HG03196 (cell line): Measurements from ENCODE around the gene TENM4.

ENCODE experiments used
- ATAC-seq: cut with Tn5 transposase; IDR thresholded peaks from one replicate; pipeline ENCODE4 v1.9.1; 2021; ENCODE audit not compliant: unreplicated experiment

Gene TENM4

GRCh38 chr11:78952175-78952574 is 488.7 kb downstream of the TENM4 start:
- no peak for ATAC-seq

GRCh38 chr11:78949976-78950690 is 490.7 kb downstream of the TENM4 start:
- ATAC-seq = no peak

GRCh38 chr11:78946945-78947902 is 493.6 kb downstream of the TENM4 start:
- ATAC-seq = no peak

GRCh38 chr11:78943841-78944240 is 497.0 kb downstream of the TENM4 start:
- ATAC-seq = no peak

GRCh38 chr11:78943154-78943553 is 497.7 kb downstream of the TENM4 start:
- no peak for ATAC-seq

GRCh38 chr11:78941226-78941851 is 499.5 kb downstream of the TENM4 start:
- no peak for ATAC-seq

GRCh38 chr11:78940500-78941225 is 500.2 kb downstream of the TENM4 start:
- ATAC-seq = no peak

GRCh38 chr11:78938971-78939370 is 501.9 kb downstream of the TENM4 start:
- no peak for ATAC-seq

GRCh38 chr11:78938036-78938435 is 502.8 kb downstream of the TENM4 start:
- ATAC-seq = no peak

- ATAC-seq = no peak
Observed at GRCh38 chr11:78935398-78936068, 505.3 kb downstream of the TENM4 start.

GRCh38 chr11:78933350-78933749 is 507.5 kb downstream of the TENM4 start:
- ATAC-seq = no peak

- no peak for ATAC-seq
Observed at GRCh38 chr11:78932757-78933156, 508.1 kb downstream of the TENM4 start.

- ATAC-seq = no peak
Observed at GRCh38 chr11:78931891-78932290, 508.9 kb downstream of the TENM4 start.

GRCh38 chr11:78930810-78931523 is 509.9 kb downstream of the TENM4 start:
- ATAC-seq = no peak

- no peak for ATAC-seq
Observed at GRCh38 chr11:78929906-78930220, 511.0 kb downstream of the TENM4 start.

- no peak for ATAC-seq
Observed at GRCh38 chr11:78929207-78929905, 511.5 kb downstream of the TENM4 start.

GRCh38 chr11:78927511-78927910 is 513.3 kb downstream of the TENM4 start:
- ATAC-seq = no peak

GRCh38 chr11:78926633-78927338 is 514.0 kb downstream of the TENM4 start:
- ATAC-seq = no peak

GRCh38 chr11:78925387-78925786 is 515.4 kb downstream of the TENM4 start:
- ATAC-seq = no peak
